Measurements from ENCODE around the gene BCKDHA.

DNA sequence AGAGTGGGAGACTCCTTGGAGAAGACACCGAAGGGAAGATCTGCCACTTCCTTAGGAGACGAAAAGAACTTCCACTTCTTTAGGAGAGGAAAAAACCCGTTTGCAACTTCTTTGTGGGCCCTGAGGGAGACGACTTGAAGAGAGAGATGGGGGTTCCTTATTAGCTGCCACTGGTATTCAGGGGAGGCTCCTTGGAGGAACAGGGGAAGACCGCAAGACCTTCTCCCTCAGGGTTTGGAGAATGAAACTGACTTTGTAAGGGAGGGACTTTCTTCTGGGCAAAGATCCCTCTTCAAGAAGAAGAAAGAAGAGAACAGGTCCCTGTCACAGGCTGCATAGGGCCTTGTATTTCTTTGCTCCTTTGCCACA lies 416 bp downstream of the BCKDHA start:
- no peak for TF ChIP-seq SMC3 (IDR thresholded peaks at IDR 0.05; ENCODE audit: low read depth, low read length)
- TF ChIP-seq, protein P1, sequence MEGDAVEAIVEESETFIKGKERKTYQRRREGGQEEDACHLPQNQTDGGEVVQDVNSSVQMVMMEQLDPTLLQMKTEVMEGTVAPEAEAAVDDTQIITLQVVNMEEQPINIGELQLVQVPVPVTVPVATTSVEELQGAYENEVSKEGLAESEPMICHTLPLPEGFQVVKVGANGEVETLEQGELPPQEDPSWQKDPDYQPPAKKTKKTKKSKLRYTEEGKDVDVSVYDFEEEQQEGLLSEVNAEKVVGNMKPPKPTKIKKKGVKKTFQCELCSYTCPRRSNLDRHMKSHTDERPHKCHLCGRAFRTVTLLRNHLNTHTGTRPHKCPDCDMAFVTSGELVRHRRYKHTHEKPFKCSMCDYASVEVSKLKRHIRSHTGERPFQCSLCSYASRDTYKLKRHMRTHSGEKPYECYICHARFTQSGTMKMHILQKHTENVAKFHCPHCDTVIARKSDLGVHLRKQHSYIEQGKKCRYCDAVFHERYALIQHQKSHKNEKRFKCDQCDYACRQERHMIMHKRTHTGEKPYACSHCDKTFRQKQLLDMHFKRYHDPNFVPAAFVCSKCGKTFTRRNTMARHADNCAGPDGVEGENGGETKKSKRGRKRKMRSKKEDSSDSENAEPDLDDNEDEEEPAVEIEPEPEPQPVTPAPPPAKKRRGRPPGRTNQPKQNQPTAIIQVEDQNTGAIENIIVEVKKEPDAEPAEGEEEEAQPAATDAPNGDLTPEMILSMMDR (IDR thresholded peaks at IDR 0.05) = no peak
- TF ChIP-seq EP300 (IDR thresholded peaks at IDR 0.05; ENCODE audit: borderline replicate concordance in 1 of 2, low read depth in 1 of 2, low read length in 1 of 2) = no peak
- no peak for TF ChIP-seq TEAD4 (IDR thresholded peaks at IDR 0.05; ENCODE audit: borderline replicate concordance, insufficient read depth)
- TF ChIP-seq, protein P2, sequence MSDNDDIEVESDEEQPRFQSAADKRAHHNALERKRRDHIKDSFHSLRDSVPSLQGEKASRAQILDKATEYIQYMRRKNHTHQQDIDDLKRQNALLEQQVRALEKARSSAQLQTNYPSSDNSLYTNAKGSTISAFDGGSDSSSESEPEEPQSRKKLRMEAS (IDR thresholded peaks at IDR 0.05; ENCODE audit: low read depth) = no peak
